Natural killer cell (primary cell): ENCODE results near the gene TSGA10IP. TPM values are rescaled to one million over a fixed set of nuclear protein-coding genes. Genes with fewer than 3 reads are reported as not detected.

Experiments
- ATAC-seq, 3 donors: fragments of 150-1000 bp in 2 of 3; fragments of 200-7000 bp in 1 of 3; cut with Tn5 transposase; 1 replicate in 1 of 3; 2 replicates in 2 of 3; pipeline ENCODE4 v1.10.0; 2021; ENCODE audit warnings: mild to moderate bottlenecking in 2 of 3, moderate library complexity in 2 of 3
- DNase-seq, 2 donors: peaks; one replicate each; pipeline versions ENCODE4 v3.0.0 to v3.0.0-alpha.2; 2013 to 2021; ENCODE audit warnings: mixed read lengths in 1 of 2
- H3K27ac ChIP-seq: one replicate; pipeline ENCODE4 v1.5.1; 2013; ENCODE audit warnings: mild to moderate bottlenecking, low read length
- H3K27me3 ChIP-seq: one replicate; pipeline ENCODE4 v1.6.1; 2013; ENCODE audit warnings: low read length; ENCODE audit not compliant: control insufficient read depth, insufficient read depth
- H3K36me3 ChIP-seq: one replicate; pipeline ENCODE4 v1.6.1; 2013; ENCODE audit warnings: low read length; ENCODE audit not compliant: control insufficient read depth, insufficient read depth
- H3K4me1 ChIP-seq: one replicate; pipeline ENCODE4 v1.6.1; 2013; ENCODE audit warnings: low read length; ENCODE audit not compliant: control insufficient read depth, insufficient read depth
- H3K4me3 ChIP-seq: one replicate; pipeline ENCODE4 v1.5.1; 2013; ENCODE audit warnings: low read length
- H3K9me3 ChIP-seq: one replicate; pipeline ENCODE4 v1.6.1; 2013; ENCODE audit warnings: low read length; ENCODE audit not compliant: control insufficient read depth, insufficient read depth
- H3K27ac Mint-ChIP-seq, 2 donors: one replicate each; pipeline ENCODE4 v1.8.0; 2022; ENCODE audit warnings: mild to moderate bottlenecking in 2 of 2, mixed read lengths in 2 of 2, moderate library complexity in 1 of 2
- H3K27me3 Mint-ChIP-seq, 2 donors: one replicate each; pipeline ENCODE4 v1.8.0; 2022; ENCODE audit warnings: low read depth in 2 of 2, mixed read lengths in 2 of 2
- H3K36me3 Mint-ChIP-seq: one replicate; pipeline ENCODE4 v1.8.0; 2022; ENCODE audit warnings: mixed read lengths
- H3K4me1 Mint-ChIP-seq, 2 donors: one replicate each; pipeline ENCODE4 v1.8.0; 2022; ENCODE audit warnings: mixed read lengths in 2 of 2
- H3K4me3 Mint-ChIP-seq: one replicate; pipeline ENCODE4 v1.8.0; 2022; ENCODE audit warnings: mild to moderate bottlenecking, moderate library complexity, mixed read lengths
- H3K9me3 Mint-ChIP-seq, 2 donors: one replicate each; pipeline ENCODE4 v1.8.0; 2022; ENCODE audit warnings: mixed read lengths in 2 of 2
- CTCF ChIP-seq: fragments of 200-600 bp; IDR thresholded peaks from one replicate; pipeline ENCODE4 v1.8.0; 2022; ENCODE audit warnings: antibody characterized with exemption
- WGBS: methylation state at CpG from one replicate; pipeline ENCODE4 v1.1.7; 2013; ENCODE audit warnings: missing lambda C conversion rate; ENCODE audit not compliant: insufficient coverage; 5-methylcytosine and 5-hydroxymethylcytosine counted together
- intact Hi-C: fragments of 100-400 bp; cut with micrococcal nuclease; formaldehyde crosslinking; loops from one replicate; pipeline ENCODE4 v1.14.2; 2022
- total RNA-seq, 4 donors: library from RNA; stranded (reverse); fragments of 120-200 nt in 1 of 4; gene quantifications; one replicate each; pipeline versions ENCODE4 v1.2.3 to v1.2.4, GENCODE V29; 2013 to 2022

TSGA10IP gene
- total RNA-seq: not detected
- total RNA-seq (2013): 0.07 TPM

GRCh38 chr11:65945430-65945911, at the start of gene TSGA10IP:
TSGA10IP (plus strand) TSS chr11:65945480; CDS start chr11:65945676, 196 bp downstream.
- Histone ChIP-seq H3K36me3 (no peaks in the 10 kb centered on the region), H3K9me3 (no peaks in the 10 kb centered on the region), H3K4me1 (peaks cover 7% of the 10 kb centered on the region), H3K27me3 (no peaks in the 10 kb centered on the region), H3K4me3 (no peak within 1 kb of the TSS), H3K27ac (no peak within 1 kb of the TSS)
- no peak within 1 kb of the TSS for H3K27ac Mint-ChIP-seq
- no peaks in the 10 kb centered on the region for H3K27me3 Mint-ChIP-seq
- H3K36me3 Mint-ChIP-seq: no peaks in the 10 kb centered on the region
- H3K4me1 Mint-ChIP-seq: peaks cover 0 to 6% of the 10 kb centered on the region in 2 donors
- 95% methylated on average over 13 of the region's 13 CpGs for WGBS
- H3K9me3 Mint-ChIP-seq: no peaks in the 10 kb centered on the region
- ATAC-seq: no peak
- H3K4me3 Mint-ChIP-seq: no peak within 1 kb of the TSS
- no peak for TF ChIP-seq CTCF
- intact Hi-C loops: no loop called here
- DNase-seq: no peak

GRCh38 chr11:65895482-65895981, 49.7 kb upstream of the TSGA10IP start:
- ATAC-seq (no peak), DNase-seq (no peak)
- Mint-ChIP-seq H3K4me1 (peaks cover 20 to 31% of the 10 kb centered on the region in 2 donors), H3K9me3 (no peaks in the 10 kb centered on the region), H3K27ac (peak overlapping the region in 1 of 2 donors; percentile 41), H3K36me3 (no peaks in the 10 kb centered on the region), H3K4me3 (no peak overlapping the region), H3K27me3 (peaks cover 0 to 2% of the 10 kb centered on the region in 2 donors)
- H3K27ac ChIP-seq: no peak overlapping the region
- no peak for TF ChIP-seq CTCF
- intact Hi-C loops: no loop called here
- no peaks in the 10 kb centered on the region for H3K36me3 ChIP-seq
- 95% methylated on average over 4 of the region's 5 CpGs for WGBS
- H3K4me3 ChIP-seq: no peak overlapping the region
- H3K4me1 ChIP-seq: peaks cover 57% of the 10 kb centered on the region
- H3K27me3 ChIP-seq: peaks cover 5% of the 10 kb centered on the region
- H3K9me3 ChIP-seq: no peaks in the 10 kb centered on the region

DNA sequence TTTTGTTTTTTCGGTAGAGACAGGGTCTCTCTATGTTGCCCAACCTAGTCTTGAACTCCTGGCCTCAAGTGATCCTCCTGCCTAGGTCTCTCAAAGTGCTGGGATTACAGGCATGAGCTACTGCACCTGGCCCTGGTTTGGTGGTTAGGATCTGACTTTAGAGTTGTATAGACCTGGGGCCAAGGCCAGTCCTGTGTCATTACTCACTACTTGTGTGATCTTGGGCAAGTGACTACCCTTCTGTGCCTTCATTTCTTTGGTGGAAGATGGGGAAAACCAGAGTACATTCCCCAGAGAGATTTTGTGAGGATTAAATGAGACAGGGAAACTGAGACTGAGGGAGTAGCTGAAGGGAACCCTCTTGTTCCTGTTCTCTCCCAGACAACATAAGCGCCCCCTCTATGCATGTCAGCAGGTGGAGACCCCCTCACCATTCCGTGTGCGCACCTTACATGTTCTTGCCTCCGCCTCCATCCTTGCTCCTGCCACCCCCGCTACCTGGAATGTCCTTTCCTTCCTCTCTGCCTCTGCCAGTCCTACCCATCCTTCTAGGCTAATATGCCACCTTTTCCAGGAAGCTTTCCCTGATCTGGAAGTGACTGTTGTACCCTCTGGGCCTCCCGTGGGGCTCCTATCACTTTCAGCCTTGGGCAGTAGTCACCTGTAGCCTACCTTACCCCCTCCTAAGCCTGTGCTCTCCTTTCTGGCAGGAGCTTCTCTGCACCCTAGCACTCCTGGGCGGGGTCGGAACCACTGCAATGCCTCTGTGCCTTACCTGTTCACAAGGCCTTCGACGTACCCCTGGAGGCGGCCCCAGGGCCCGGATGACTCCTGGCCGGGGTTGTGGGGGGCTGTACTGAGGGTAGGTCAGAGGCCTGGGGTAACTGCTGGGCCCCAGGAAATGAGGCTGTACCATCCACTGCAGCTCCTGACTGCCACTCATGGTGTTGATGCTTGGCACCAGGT, 49.0 kb upstream of the TSGA10IP start:
- no peaks in the 10 kb centered on the region for H3K9me3 ChIP-seq
- TF ChIP-seq CTCF: no peak
- no peak overlapping the region for H3K27ac ChIP-seq
- ATAC-seq (no peak), DNase-seq (no peak)
- Mint-ChIP-seq H3K4me1 (peaks cover 20 to 32% of the 10 kb centered on the region in 2 donors), H3K9me3 (no peaks in the 10 kb centered on the region), H3K27ac (peak overlapping the region in 1 of 2 donors; percentile 41), H3K27me3 (peaks cover 0 to 2% of the 10 kb centered on the region in 2 donors), H3K4me3 (no peak overlapping the region), H3K36me3 (no peaks in the 10 kb centered on the region)
- H3K36me3 ChIP-seq: no peaks in the 10 kb centered on the region
- H3K4me3 ChIP-seq: no peak overlapping the region
- WGBS: 96% methylated on average over 14 of the region's 14 CpGs
- peaks cover 5% of the 10 kb centered on the region for H3K27me3 ChIP-seq
- intact Hi-C loops: no loop called here
- H3K4me1 ChIP-seq: peaks cover 62% of the 10 kb centered on the region
